Measurements from ENCODE around the gene CCDC194. TPM values are rescaled to one million over a fixed set of nuclear protein-coding genes. Genes with fewer than 3 reads are reported as not detected.
"Not testable (repeated sequence)": the region's sequence is repeated elsewhere in the genome, so short reads cannot be mapped to it uniquely, and the experiment has no call there.

The CCDC194 gene
- total and polyA plus RNA-seq, 2 experiments from 2014 or later, result not detected

DNA sequence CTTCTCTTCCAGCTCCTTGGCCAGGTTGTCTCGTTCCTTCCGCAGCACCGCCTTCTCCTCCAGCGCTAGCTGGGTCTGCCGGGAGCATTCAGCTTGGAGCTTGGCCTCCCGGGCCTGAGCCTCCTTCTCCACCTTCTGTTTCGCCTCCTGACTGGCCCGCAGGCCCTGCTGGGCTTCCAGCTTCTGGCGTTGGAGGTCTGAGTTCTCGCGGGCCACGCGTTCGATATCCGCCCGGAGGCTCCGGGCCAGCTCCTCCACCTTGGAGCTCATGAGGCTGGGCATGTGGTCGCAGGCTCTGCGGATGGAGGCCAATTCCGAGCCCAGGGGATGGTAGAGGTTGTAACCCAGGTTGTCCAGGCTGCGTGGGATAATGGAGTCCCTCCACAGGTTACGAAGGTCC is 28.6 kb downstream of the CCDC194 start:
- Histone ChIP-seq H3K4me2 (no peak overlapping the region), H3K4me1 (ENCODE audit: insufficient read depth) (no peaks in the 10 kb centered on the region), H3K36me3 (replicated peaks; ENCODE audit: insufficient read depth, low read depth) (no peaks in the 10 kb centered on the region), H4K20me1 (ENCODE audit: insufficient read depth, poor library complexity, severe bottlenecking) (no peaks in the 10 kb centered on the region), H3K27me3 (no peaks in the 10 kb centered on the region), H3K9me2 (replicated peaks; ENCODE audit: insufficient read depth) (no peaks in the 10 kb centered on the region), H3K79me2 (no peaks in the 10 kb centered on the region), H3K4me3 (no peak overlapping the region), H3K27ac (no peak overlapping the region), H2AFZ (no peak overlapping the region), H3K9me3 (ENCODE audit: low read depth) (no peaks in the 10 kb centered on the region)
- no peak for DNase-seq (ENCODE audit: low spot score)
- 97% methylated on average over 22 of the region's 22 CpGs for WGBS (ENCODE audit: low lambda C conversion rate, missing lambda C conversion rate)
- TF ChIP-seq, protein P1, sequence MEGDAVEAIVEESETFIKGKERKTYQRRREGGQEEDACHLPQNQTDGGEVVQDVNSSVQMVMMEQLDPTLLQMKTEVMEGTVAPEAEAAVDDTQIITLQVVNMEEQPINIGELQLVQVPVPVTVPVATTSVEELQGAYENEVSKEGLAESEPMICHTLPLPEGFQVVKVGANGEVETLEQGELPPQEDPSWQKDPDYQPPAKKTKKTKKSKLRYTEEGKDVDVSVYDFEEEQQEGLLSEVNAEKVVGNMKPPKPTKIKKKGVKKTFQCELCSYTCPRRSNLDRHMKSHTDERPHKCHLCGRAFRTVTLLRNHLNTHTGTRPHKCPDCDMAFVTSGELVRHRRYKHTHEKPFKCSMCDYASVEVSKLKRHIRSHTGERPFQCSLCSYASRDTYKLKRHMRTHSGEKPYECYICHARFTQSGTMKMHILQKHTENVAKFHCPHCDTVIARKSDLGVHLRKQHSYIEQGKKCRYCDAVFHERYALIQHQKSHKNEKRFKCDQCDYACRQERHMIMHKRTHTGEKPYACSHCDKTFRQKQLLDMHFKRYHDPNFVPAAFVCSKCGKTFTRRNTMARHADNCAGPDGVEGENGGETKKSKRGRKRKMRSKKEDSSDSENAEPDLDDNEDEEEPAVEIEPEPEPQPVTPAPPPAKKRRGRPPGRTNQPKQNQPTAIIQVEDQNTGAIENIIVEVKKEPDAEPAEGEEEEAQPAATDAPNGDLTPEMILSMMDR (IDR thresholded peaks at IDR 0.05; ENCODE audit: poor library complexity), result no peak
- no peak for TF ChIP-seq EZH2phosphoT487 (IDR thresholded peaks at IDR 0.05; ENCODE audit: low read depth, severe bottlenecking, unreplicated experiment)
- no peak for TF ChIP-seq EZH2 (IDR thresholded peaks at IDR 0.05; ENCODE audit: borderline replicate concordance)

DNA sequence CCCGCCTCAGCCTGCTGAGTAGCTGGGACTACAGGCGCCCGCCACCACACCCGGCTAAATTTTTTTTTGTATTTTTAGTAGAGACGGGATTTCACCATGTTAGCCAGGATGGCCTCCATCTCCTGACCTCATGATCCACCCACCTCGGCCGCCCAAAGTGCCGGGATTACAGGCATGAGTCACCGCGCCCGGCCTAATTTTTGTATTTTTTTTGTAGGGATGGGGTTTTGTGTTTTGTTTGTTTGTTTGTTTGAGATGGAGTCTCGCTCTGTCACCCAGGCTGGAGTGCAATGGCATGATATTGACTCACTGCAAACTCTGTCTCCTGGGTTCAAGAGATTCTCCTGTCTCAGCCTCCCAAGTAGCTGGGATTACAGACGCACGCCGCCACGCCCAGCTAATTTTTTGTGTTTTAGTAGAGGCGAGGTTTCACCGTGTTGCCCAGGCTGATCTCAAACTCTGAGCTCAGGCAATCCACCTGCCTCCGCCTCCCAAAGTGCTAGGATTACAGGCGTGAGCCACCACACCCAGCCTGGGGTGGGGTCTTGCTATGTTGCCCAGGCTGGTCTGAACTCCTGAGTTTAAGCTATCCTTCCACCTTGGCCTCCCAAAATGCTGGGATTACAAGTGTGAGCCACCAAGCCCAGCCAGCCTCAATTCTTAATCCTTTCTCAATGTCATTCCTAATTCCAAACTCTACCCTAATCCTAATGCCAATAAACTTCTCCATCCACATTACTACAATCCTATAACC is 30.0 kb downstream of the CCDC194 start:
- not testable (repeated sequence) for H3K4me1 ChIP-seq (ENCODE audit: insufficient read depth); H3K36me3 ChIP-seq (replicated peaks; ENCODE audit: insufficient read depth, low read depth); H3K4me2 ChIP-seq; H3K27ac ChIP-seq; H2AFZ ChIP-seq; H3K79me2 ChIP-seq; H3K9me3 ChIP-seq (ENCODE audit: low read depth); H3K4me3 ChIP-seq; H3K9me2 ChIP-seq (replicated peaks; ENCODE audit: insufficient read depth); DNase-seq (ENCODE audit: low spot score); H3K27me3 ChIP-seq; H4K20me1 ChIP-seq (ENCODE audit: insufficient read depth, poor library complexity, severe bottlenecking)
- WGBS (ENCODE audit: low lambda C conversion rate, missing lambda C conversion rate), result 96% methylated on average over 20 of the region's 20 CpGs

DNA sequence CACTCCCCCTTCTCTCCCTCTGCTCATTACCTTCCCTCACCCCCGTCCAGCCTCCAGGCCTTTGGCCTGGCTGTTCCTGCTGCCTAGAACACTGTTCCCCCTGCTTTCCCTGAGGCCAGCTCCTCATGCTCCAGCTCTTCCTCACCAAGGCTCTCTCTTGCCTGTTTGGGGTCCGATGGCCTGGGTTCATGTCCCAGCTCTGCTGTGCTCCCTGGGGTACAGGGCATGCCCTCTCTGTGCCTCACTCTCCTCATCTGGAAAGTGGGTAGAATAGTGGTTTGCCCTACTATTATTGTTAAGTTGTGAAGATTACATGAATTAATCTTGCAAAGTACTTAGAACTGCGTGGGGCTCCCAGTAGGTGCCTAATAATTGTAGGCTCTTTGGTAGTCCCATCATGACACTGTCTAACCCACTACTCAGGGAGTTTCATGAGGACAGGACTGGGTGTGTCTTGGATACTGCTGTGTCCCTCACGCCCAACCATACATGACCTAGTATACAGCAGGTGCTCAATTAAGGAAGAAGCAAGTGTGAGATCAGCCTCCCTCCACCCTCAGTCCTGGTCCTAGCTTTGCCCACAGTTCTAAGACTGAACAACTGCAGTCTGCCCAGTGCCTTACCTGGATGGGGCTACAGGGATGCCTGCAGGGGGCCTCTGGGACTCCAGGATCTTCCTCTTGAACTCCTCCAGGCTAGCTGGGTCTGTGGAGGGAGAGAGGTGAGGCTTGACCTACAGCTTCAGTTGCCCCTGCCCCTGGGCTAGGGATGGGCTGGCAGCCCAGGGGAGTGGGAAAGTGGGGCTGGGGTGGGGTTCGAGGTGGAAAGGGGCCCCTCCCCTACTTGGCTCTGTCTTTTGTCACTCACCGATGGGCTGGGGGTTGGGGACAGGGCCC is 33.8 kb downstream of the CCDC194 start:
- Histone ChIP-seq H4K20me1 (ENCODE audit: insufficient read depth, poor library complexity, severe bottlenecking) (no peaks in the 10 kb centered on the region), H3K9me3 (ENCODE audit: low read depth) (no peaks in the 10 kb centered on the region), H3K27me3 (no peaks in the 10 kb centered on the region), H3K4me2 (no peak overlapping the region), H2AFZ (no peak overlapping the region), H3K79me2 (no peaks in the 10 kb centered on the region), H3K36me3 (replicated peaks; ENCODE audit: insufficient read depth, low read depth) (no peaks in the 10 kb centered on the region), H3K4me1 (ENCODE audit: insufficient read depth) (peaks cover 5% of the 10 kb centered on the region), H3K4me3 (no peak overlapping the region), H3K27ac (no peak overlapping the region), H3K9me2 (replicated peaks; ENCODE audit: insufficient read depth) (no peaks in the 10 kb centered on the region)
- DNase-seq (ENCODE audit: low spot score), result no peak
- TF ChIP-seq, protein P1 (IDR thresholded peaks at IDR 0.05; ENCODE audit: poor library complexity), result no peak
- TF ChIP-seq EZH2phosphoT487 (IDR thresholded peaks at IDR 0.05; ENCODE audit: low read depth, severe bottlenecking, unreplicated experiment) (no peak), EZH2 (IDR thresholded peaks at IDR 0.05; ENCODE audit: borderline replicate concordance) (no peak)
- 80% methylated on average over 6 of the region's 6 CpGs for WGBS (ENCODE audit: low lambda C conversion rate, missing lambda C conversion rate)

DNA sequence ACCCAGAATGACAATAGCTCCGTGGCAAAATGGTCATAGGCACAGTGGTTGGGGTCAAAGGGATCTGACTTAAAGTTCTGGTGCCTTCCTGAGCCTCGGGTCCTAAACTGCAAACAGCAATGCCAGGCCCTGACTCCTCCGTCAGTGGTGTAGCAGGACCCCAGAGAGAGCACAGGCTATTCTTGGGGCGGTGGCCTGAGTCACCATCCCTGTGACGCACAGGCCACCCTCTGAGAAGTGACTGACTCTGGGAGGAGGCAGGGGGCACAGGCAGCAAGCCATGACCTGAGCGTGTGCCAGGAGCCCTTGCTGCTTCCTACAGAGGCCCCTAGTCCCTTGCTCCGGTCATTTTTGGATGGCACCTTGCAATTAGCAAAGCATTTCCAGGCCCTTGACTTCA is 35.6 kb downstream of the CCDC194 start:
- H3K9me2 ChIP-seq (replicated peaks; ENCODE audit: insufficient read depth), result no peaks in the 10 kb centered on the region
- no peaks in the 10 kb centered on the region for H3K9me3 ChIP-seq (ENCODE audit: low read depth)
- no peak overlapping the region for H3K4me2 ChIP-seq
- H3K4me3 ChIP-seq, result no peak overlapping the region
- DNase-seq (ENCODE audit: low spot score), result no peak
- H3K27ac ChIP-seq, result no peak overlapping the region
- H3K4me1 ChIP-seq (ENCODE audit: insufficient read depth), result peaks cover 5% of the 10 kb centered on the region
- H4K20me1 ChIP-seq (ENCODE audit: insufficient read depth, poor library complexity, severe bottlenecking), result no peaks in the 10 kb centered on the region
- H3K36me3 ChIP-seq (replicated peaks; ENCODE audit: insufficient read depth, low read depth), result no peaks in the 10 kb centered on the region
- no peak overlapping the region for H2AFZ ChIP-seq
- TF ChIP-seq, protein P1 (IDR thresholded peaks at IDR 0.05; ENCODE audit: poor library complexity), result no peak
- TF ChIP-seq EZH2 (IDR thresholded peaks at IDR 0.05; ENCODE audit: borderline replicate concordance) (no peak), EZH2phosphoT487 (IDR thresholded peaks at IDR 0.05; ENCODE audit: low read depth, severe bottlenecking, unreplicated experiment) (no peak)
- WGBS (ENCODE audit: low lambda C conversion rate, missing lambda C conversion rate), result 89% methylated on average over 7 of the region's 7 CpGs
- no peaks in the 10 kb centered on the region for H3K79me2 ChIP-seq
- no peaks in the 10 kb centered on the region for H3K27me3 ChIP-seq
